Glomerular visceral epithelial cell (primary cell): ENCODE data around the gene GLE1.
"Not testable (repeated sequence)": the region's sequence is repeated elsewhere in the genome, so short reads cannot be mapped to it uniquely, and the experiment has no call there.

Source experiments
- DNase-seq: peaks from one replicate; pipeline ENCODE4 v3.0.0-alpha.2; 2016; ENCODE audit errors: extremely low spot score

Gene GLE1

DNA sequence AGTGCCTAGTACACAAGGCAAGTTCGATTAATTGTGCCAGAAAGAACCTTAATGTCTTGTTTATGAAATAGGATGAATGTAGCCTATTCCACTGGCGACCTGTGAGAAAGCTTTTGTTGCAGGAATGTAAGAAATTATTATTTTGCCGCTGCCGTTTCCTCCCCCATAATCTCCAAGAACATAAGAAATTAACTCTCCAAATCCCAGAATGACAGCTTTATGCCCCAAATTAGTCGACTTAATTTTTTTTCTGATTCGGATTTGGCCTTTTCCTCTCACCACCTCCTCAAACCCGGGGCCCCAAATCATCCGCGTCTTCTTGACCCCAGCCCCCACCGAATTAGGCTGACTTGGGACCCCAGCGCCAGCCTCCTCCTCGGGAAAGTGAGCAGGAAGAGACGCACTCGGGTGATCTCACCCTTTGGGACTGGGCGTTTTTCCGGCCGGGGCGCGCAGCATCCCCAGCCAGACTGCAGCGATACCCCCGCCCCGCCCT, 47.2 kb downstream of the GLE1 start:
- no peak for DNase-seq

DNA sequence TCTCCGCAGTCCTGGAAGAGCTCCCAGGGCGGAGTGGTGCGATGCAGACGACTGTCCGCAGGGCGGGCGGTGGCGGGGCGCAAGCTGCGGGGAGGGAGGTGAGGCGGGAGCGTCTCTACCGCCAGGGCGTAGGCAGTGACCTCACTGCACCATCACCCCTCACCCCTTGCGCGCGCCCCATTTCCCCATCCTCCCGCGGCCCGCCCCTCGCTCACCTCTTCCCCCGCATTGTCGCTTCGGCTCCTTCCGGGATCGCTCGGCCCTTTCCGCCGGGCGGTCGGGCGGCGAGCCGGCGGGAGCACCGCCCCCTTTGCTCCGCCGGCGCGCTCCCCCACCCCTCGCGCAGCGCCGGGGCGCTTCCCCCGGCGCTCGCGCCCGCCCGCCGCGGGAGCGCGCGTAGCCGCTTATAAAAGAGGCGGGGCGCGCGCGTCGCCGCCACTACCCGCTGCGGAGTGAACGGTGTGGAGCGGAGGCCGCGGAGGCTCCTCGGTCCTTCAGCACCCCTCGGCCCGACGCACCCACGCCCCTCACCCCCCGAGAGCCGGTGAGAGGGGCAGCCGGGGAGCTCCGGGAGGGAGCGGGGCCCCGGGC, 47.7 kb downstream of the GLE1 start, which contains the start of gene SPTAN1:
SPTAN1 (plus strand) TSS at position 435 of the 591 bp plus-strand sequence. CDS start 14,154 bp downstream, outside the sequence.
- peak; percentile 95 for DNase-seq

DNA sequence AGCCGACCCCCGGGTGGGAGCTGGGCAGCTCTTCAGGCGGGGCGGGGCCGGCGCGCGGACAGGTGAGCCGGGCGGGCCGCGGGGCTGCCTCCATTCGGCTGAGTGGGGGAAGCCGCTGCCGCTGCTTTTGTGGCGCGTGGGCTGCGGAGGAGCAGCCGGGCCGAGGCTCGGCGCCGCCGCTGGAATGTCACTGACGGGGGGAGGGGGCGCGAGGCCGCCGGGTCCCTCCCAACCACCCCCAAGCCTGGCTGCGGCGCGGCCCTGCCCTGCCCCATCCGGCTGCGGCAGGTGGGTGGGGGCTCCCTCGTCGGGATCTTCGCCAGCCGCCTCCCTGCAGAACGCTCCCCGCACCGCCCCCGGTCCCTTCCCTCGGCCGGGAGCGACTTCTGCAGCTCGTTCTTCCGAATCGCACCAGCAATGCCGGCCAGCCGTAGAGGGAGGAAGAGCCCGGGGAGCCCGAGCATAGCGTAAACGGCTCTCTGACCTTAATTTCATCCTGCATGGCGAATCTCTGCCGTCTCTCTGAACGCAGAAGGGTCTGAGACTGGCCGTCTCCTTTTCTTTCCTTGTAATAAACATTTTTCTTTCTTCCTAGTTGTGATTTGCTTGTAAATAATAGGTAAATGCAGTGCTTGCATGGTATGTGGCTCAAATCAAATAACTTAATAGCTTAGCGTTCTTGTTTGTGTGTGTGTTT, 48.4 kb downstream of the GLE1 start:
- DNase-seq, result no peak

DNA sequence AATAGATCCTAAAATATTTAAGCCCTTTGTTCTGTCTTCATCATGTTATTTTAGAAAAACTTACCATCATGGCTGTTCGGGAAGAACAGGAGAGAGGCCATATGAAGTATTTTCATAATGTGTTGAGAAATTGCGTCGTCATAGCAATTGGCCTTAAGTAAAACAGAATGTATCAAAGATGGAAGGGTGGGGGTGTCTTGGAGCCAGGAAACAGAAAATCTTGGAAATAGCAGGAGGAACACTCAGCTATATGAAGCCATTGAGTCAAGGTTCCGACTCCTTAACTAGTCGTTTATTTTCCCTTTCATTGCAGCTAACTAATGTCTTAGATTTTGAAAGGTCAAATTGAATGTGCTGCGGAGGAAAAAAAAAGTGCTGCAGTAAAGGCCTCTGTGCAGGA, 49.2 kb downstream of the GLE1 start:
- DNase-seq, result peak; percentile 56

GRCh38 chr9:128554155-128554862, 49.8 kb downstream of the GLE1 start:
- DNase-seq, result peak; percentile 91

- DNase-seq, result peak; percentile 77
Measured at GRCh38 chr9:128555180-128555721, 50.7 kb downstream of the GLE1 start.

DNA sequence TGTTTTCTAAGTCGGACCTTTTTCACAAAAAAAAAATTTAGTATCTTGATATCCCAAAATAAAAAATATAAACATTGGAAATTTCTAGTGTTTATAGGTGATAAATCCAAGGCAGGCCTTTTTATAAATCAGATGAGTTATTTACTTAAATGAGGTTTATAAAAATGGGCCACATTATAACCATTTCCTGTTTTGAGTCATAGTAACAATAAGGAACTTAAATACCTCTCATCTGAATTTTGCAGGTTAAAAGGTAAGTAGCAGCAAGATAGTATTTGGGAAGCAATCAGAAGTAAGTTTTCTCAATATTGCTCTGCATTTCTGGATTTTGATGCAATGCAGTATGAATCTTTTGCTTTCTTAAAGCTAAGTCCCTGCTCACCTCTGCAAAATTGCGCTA, 51.8 kb downstream of the GLE1 start:
- no peak for DNase-seq

- no peak for DNase-seq
Measured at GRCh38 chr9:128556926-128557634, 52.6 kb downstream of the GLE1 start.

- peak; percentile 90 for DNase-seq
Measured at GRCh38 chr9:128558431-128559310, 54.2 kb downstream of the GLE1 start.

DNA sequence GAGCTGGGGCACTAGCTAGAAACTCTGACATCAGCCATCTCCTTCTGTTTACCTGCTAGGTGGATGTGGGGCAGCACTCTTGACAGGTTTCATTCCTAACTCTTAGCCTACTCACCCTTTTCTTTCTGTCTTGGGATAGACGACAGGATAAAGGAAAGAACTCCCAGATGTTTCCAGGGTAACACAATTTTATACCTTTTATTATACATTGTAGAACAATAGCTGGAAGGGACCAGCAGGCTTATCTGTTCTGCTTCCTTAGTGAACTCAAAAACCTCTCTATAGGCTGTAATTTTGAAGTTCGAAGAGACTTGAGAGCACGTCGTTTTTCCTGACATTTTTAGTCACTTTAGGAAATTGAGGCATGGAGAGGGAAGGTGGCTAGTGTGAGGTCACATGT, 61.1 kb downstream of the GLE1 start:
- no peak for DNase-seq

GRCh38 chr9:128568470-128569078, 64.1 kb downstream of the GLE1 start:
- no peak for DNase-seq

DNA sequence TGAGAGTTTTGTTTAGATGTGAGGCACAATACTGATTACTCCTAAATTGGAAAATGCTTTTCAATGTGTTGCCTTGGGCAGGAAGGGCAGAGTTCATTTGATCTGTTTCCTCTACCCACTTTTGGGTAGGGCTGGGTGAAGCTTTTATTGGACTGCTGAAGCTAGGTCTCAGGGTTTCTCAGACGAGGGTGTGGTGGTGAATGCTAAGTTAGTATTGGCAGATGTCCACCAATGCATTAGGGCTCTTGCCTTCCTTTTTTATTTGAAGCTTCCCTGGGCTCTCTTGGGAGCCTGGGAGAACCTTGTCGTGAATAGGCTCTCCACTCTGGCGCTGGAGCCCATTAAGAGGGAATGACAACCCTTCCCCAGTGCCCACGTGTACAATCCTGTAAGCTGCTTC, 71.0 kb downstream of the GLE1 start:
- no peak for DNase-seq

DNA sequence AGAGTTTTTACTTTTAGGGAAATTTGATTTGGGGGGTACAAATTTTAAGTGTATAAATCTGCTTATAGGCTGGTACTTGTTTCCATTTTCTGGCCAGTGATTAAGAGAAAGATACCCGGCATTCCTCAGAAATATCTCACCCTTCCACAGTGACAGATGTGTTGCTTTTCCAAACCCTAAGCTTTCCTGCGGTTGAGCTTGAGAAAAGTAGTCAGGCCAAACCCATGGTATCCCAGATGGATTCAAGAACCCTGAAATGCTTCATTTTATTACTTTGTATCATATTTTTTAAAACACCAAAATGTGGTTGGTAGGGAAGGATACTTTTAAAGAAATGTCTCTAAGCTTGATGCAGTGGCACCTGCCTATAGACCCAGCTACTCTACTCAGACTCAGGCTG, 71.4 kb downstream of the GLE1 start:
- DNase-seq, result no peak

GRCh38 chr9:128577206-128577605, 72.7 kb downstream of the GLE1 start:
- no peak for DNase-seq

DNA sequence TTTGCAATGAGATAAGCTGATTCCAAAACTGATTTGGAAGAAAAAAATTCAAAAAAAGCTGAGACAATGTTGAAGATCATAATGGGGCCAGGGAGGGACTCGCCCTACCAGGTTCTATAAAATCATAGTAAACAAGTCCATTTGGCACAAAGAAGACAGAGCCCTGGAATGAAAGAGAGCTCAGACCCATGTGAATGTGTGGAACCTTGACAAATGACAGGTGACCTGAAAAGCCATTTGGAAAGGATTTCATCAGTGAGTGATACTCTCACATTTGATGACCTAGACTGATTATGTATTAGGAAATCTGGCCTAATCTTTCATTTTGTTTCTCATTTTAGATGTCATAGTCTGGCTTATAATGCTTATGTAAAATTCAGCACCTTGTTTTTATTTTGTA, 74.7 kb downstream of the GLE1 start:
- DNase-seq, result no peak

DNA sequence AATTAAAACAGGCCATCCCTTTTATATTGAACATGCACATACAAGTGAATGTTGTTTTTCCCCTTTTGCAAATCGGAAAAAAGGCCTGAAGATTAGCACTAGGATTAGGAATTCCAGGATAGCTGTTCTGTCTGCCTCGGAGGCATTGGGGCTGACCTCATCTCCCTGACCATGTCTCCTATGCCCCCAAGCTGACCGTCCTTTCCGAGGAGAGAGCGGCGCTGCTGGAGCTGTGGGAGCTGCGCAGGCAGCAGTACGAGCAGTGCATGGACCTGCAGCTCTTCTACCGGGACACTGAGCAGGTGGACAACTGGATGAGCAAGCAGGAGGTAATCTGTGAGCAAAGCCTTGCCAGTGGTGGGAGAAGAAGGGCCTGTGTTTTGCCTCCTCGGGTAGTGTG, 76.2 kb downstream of the GLE1 start:
- no peak for DNase-seq

DNA sequence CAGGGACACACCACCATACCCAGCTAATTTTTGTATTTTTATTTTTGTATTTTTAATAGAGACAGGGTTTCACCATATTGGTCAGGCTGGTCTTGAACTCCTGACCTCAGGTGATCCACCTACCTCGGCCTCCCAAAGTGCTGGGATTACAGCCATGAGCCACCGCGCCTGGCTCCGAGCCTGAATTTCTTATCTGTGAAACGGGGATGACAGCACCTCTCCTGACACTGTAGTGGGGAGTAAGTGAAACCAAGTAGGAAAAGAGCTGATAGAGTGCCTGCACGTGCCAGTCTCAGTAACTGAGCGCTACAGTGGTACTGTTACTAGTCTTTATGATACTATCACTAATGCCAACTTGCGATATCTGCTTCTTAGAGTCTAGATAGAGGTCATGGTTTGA, 80.6 kb downstream of the GLE1 start:
- not testable (repeated sequence) for DNase-seq

GRCh38 chr9:128586934-128587333, 82.4 kb downstream of the GLE1 start:
- DNase-seq, result not testable (repeated sequence)

- no peak for DNase-seq
Measured at GRCh38 chr9:128587453-128587852, 82.9 kb downstream of the GLE1 start.

DNA sequence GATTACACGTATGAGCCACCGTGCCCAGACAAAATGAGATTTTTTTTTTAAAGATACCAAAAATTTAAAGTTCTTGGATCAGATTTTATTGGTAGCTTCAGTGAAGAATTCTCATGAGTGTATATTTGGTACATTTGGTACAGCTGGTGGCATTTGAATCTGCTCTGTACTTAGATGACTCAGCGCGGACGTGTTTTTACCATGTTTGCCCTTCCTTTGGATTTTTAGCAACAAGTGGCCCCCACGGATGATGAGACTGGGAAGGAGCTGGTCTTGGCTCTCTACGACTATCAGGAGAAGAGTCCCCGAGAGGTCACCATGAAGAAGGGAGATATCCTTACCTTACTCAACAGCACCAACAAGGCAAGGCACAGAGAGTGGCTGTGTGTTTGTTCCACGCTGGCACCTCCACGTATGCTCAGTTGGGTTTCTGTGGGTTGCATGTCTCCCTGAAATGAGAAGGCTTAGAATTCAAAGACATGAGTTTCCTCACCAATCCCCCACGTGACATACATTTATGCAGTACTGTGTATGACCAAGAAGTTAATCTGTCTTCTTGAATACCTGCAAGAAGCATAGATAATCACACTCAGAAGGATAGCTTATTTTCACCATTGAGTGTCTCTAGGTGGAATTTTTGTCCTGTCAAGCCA, 84.2 kb downstream of the GLE1 start:
- no peak for DNase-seq
